IMR-90 (cell line): Measurements from ENCODE around the gene ZNF662. TPM values are rescaled to one million over a fixed set of nuclear protein-coding genes. Genes with fewer than 3 reads are reported as not detected.
A peak's percentile ranks its signal among the peaks of the same experiment; 100 is the strongest.

Source experiments
- ATAC-seq: fragments of 200-7000 bp; cut with Tn5 transposase; 2 replicates; pipeline ENCODE4 v1.9.1; 2020; ENCODE audit warnings: low read depth, mild to moderate bottlenecking, moderate library complexity
- BruUV-seq: library from RNA; stranded (reverse); fragments of 400-500 nt; replicated peaks from 2 replicates; lab custom pipeline; 2021; lab: Mats Ljungman, UMichigan
- CTCF ChIA-PET: fragments of 300-600 bp; formaldehyde crosslinking; extraction: SDS; loops from one replicate; lab custom pipeline; 2021; ENCODE audit warnings: antibody characterized with exemption; lab: Yijun Ruan, JAX
- POLR2A ChIA-PET: fragments of 300-600 bp; sonication (Branson Sonifier 250); formaldehyde crosslinking; loops from one replicate; lab custom pipeline; 2022; ENCODE audit warnings: antibody characterized with exemption; ENCODE audit not compliant: unreplicated experiment; lab: Charles Lee
- DNase-seq: peaks from one replicate; pipeline ENCODE4 v3.0.0; 2013
- H2AFZ ChIP-seq: replicated peaks from 2 replicates; pipeline ENCODE3; 2013; ENCODE audit warnings: low read length, mild to moderate bottlenecking; ENCODE audit not compliant: poor library complexity
- H2AK5ac ChIP-seq: 2 replicates; pipeline ENCODE4 v1.6.1; 2013; ENCODE audit warnings: low read depth, low read length, inconsistent platforms
- H2AK9ac ChIP-seq: replicated peaks from 2 replicates; pipeline ENCODE3; 2013; ENCODE audit warnings: mild to moderate bottlenecking, low read depth, low read length, moderate library complexity; ENCODE audit not compliant: poor library complexity
- H2BK120ac ChIP-seq: 2 replicates; pipeline ENCODE4 v1.6.1; 2013; ENCODE audit warnings: low read depth, low read length, inconsistent platforms
- H2BK15ac ChIP-seq: 3 replicates; pipeline ENCODE4 v1.6.1; 2013; ENCODE audit warnings: low read depth, low read length, inconsistent platforms
- H2BK20ac ChIP-seq: 2 replicates; pipeline ENCODE4 v1.6.1; 2013; ENCODE audit warnings: low read depth, mild to moderate bottlenecking, inconsistent platforms, low read length, moderate library complexity
- H2BK5ac ChIP-seq: 2 replicates; pipeline ENCODE4 v1.6.1; 2013; ENCODE audit warnings: mild to moderate bottlenecking, low read depth, low read length, inconsistent platforms; ENCODE audit not compliant: poor library complexity, severe bottlenecking
- H3K14ac ChIP-seq: replicated peaks from 2 replicates; pipeline ENCODE4 v1.6.1; 2013; ENCODE audit warnings: low read depth, low read length, inconsistent platforms
- H3K18ac ChIP-seq: 2 replicates; pipeline ENCODE4 v1.6.1; 2013; ENCODE audit warnings: low read depth, low read length, control low read depth
- H3K23ac ChIP-seq: 2 replicates; pipeline ENCODE4 v1.6.1; 2013; ENCODE audit warnings: low read depth, low read length, inconsistent platforms
- H3K27ac ChIP-seq: 2 replicates; pipeline ENCODE4 v1.5.1; 2013; ENCODE audit warnings: mild to moderate bottlenecking, control low read depth, low read length; ENCODE audit not compliant: insufficient read depth
- H3K27me3 ChIP-seq: 2 replicates; pipeline ENCODE4 v1.6.1; 2013; ENCODE audit warnings: low read length; ENCODE audit not compliant: control insufficient read depth, insufficient read depth
- H3K36me3 ChIP-seq: 2 replicates; pipeline ENCODE4 v1.6.1; 2013; ENCODE audit warnings: low read length, mixed read lengths; ENCODE audit not compliant: control insufficient read depth, insufficient read depth
- H3K4ac ChIP-seq: 2 replicates; pipeline ENCODE4 v1.6.1; 2013; ENCODE audit warnings: low read depth, low read length, inconsistent platforms
- H3K4me1 ChIP-seq: 2 replicates; pipeline ENCODE4 v1.6.1; 2013; ENCODE audit warnings: low read length, mixed read lengths; ENCODE audit not compliant: control insufficient read depth, insufficient read depth
- H3K4me2 ChIP-seq: 2 replicates; pipeline ENCODE4 v1.6.1; 2013; ENCODE audit warnings: low read depth, mild to moderate bottlenecking, control low read depth, low read length, moderate library complexity
- H3K4me3 ChIP-seq: 2 replicates; pipeline ENCODE4 v1.5.1; 2013; ENCODE audit warnings: low read depth, mild to moderate bottlenecking, control low read depth, low read length, moderate library complexity; ENCODE audit not compliant: insufficient read depth
- H3K56ac ChIP-seq: 2 replicates; pipeline ENCODE4 v1.6.1; 2013; ENCODE audit warnings: low read length, inconsistent platforms; ENCODE audit not compliant: insufficient read depth; ENCODE audit errors: extremely low read depth
- H3K79me1 ChIP-seq, 2 experiments: 2 replicates each; pipeline ENCODE4 v1.6.1; 2013; ENCODE audit warnings: low read length in 2 of 2, inconsistent platforms in 1 of 2, low read depth in 1 of 2
- H3K9ac ChIP-seq: 2 replicates; pipeline ENCODE4 v1.6.1; 2013; ENCODE audit warnings: low read depth, low read length, control low read depth
- H3K9me1 ChIP-seq: 2 replicates; pipeline ENCODE4 v1.6.1; 2013; ENCODE audit warnings: low read length, inconsistent platforms; ENCODE audit not compliant: insufficient read depth
- H3K9me3 ChIP-seq: 2 replicates; pipeline ENCODE4 v1.6.1; 2013; ENCODE audit warnings: low read length; ENCODE audit not compliant: control insufficient read depth, insufficient read depth
- H4K20me1 ChIP-seq: 2 replicates; pipeline ENCODE4 v1.6.1; 2013; ENCODE audit warnings: low read length, inconsistent platforms; ENCODE audit not compliant: insufficient read depth
- H4K5ac ChIP-seq: 2 replicates; pipeline ENCODE4 v1.6.1; 2013; ENCODE audit warnings: mild to moderate bottlenecking, low read depth, low read length, control low read depth
- H4K8ac ChIP-seq, 2 experiments: 2 replicates each; pipeline ENCODE4 v1.6.1; 2013; ENCODE audit warnings: low read depth in 2 of 2, low read length in 2 of 2, control low read depth in 1 of 2, inconsistent platforms in 1 of 2
- H4K91ac ChIP-seq: 2 replicates; pipeline ENCODE4 v1.6.1; 2013; ENCODE audit warnings: low read depth, low read length, inconsistent platforms; ENCODE audit not compliant: insufficient read depth
- CEBPB ChIP-seq: IDR thresholded peaks from 2 replicates; pipeline ENCODE4 v1.6.1; 2012; ENCODE audit warnings: low read depth, low read length, improper control_type of control experiment
- FOS ChIP-seq: fragments of 150-350 bp; IDR thresholded peaks from 2 replicates; pipeline ENCODE4 v1.6.1; 2016; ENCODE audit warnings: low read depth, low read length
- POLR2A ChIP-seq: IDR thresholded peaks from 2 replicates; pipeline ENCODE4 v1.6.1; 2012; ENCODE audit warnings: mild to moderate bottlenecking, low read depth, low read length
- RAD21 ChIP-seq: IDR thresholded peaks from 2 replicates; pipeline ENCODE4 v1.6.1; 2012; ENCODE audit warnings: low read length, improper control_type of control experiment
- RCOR1 ChIP-seq: IDR thresholded peaks from 2 replicates; pipeline ENCODE4 v1.6.1; 2012; ENCODE audit warnings: mild to moderate bottlenecking, low read length, improper control_type of control experiment; ENCODE audit not compliant: insufficient replicate concordance
- WGBS, 2 experiments: methylation state at CpG; one replicate each; pipeline versions ENCODE4 v1.1.5 to v1.1.7; 2013; ENCODE audit warnings: missing lambda C conversion rate in 2 of 2; ENCODE audit not compliant: insufficient read length in 1 of 2; ENCODE audit errors: extremely low coverage in 2 of 2; 5-methylcytosine and 5-hydroxymethylcytosine counted together
- dilution Hi-C: fragments of 300-500 bp; cut with HindIII; formaldehyde crosslinking; loops from one replicate; pipeline ENCODE4 v1.14.3; 2018; ENCODE audit warnings: low sequenced_read_pairs; ENCODE audit not compliant: unreplicated experiment
- in situ Hi-C: fragments of 300-500 bp; cut with MboI; formaldehyde crosslinking; loops from 3 replicates; pipeline ENCODE4 v1.14.3; 2019; ENCODE audit warnings: low sequenced_read_pairs, inconsistent platforms, mixed read lengths
- intact Hi-C: fragments of 100-400 bp; cut with micrococcal nuclease; formaldehyde crosslinking; loops from 2 replicates; pipeline ENCODE4 v1.10.0; 2022
- polyA plus RNA-seq, 3 experiments: library from polyadenylated mRNA; depleted of rRNA; stranded (reverse); fragments of >200 nt; gene quantifications; 2 replicates each; pipeline ENCODE4 v1.2.3, GENCODE V29; 2012; ENCODE audit warnings: low replicate concordance in 1 of 3
- total RNA-seq: library from RNA; depleted of rRNA; stranded (reverse); fragments of >200 nt; gene quantifications from 2 replicates; pipeline ENCODE4 v1.2.3, GENCODE V29; 2012

ZNF662 gene
- total and polyA plus RNA-seq, 2 of the 4 experiments (the other 2 are of a cell fraction), result 0.29 to 0.54 TPM

DNA sequence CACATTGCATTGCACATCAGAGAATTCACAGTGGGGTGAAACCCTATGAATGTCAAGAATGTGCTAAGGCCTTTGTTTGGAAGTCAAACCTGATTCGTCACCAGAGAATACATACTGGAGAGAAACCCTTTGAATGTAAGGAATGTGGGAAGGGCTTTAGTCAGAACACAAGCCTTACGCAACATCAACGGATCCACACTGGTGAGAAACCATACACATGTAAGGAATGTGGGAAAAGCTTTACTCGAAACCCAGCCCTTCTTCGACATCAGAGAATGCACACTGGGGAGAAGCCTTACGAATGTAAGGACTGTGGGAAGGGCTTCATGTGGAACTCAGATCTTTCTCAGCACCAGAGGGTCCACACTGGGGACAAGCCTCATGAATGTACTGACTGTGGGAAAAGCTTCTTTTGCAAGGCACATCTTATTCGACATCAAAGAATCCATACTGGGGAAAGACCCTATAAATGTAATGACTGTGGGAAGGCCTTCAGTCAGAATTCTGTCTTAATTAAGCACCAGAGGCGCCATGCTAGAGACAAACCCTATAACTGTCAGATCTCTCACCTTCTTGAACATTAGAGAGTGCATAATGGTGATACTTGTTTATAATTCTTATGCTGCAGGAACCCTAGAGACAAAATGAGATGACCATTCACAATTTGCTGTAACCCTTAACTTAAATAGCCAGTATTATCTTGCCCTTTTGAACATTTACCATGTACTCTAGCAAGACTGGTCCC lies 9.0 kb downstream of the ZNF662 start:
- dilution Hi-C loops, result no loop called here
- no TSS peak for BruUV-seq

More for the DNA sequence above, 9.0 kb downstream of the ZNF662 start:
- ATAC-seq, result no peak
- Histone ChIP-seq H2AK5ac (no peak overlapping the region), H4K5ac (no peak overlapping the region), H3K4me3 (no peak overlapping the region), H4K8ac (no peak overlapping the region), H2BK15ac (no peak overlapping the region), H3K36me3 (no peaks in the 10 kb centered on the region), H2BK5ac (no peak overlapping the region), H3K4me1 (no peaks in the 10 kb centered on the region), H3K56ac (no peak overlapping the region), H2BK120ac (no peak overlapping the region), H4K91ac (no peak overlapping the region), H3K9ac (no peak overlapping the region), H3K4ac (no peak overlapping the region), H3K9me3 (peaks cover 13% of the 10 kb centered on the region), H2BK20ac (no peak overlapping the region), H3K4me2 (no peak overlapping the region), H3K18ac (no peak overlapping the region), H3K27me3 (no peaks in the 10 kb centered on the region), H2AK9ac (no peak overlapping the region), H2AFZ (no peak overlapping the region), H3K9me1 (no peaks in the 10 kb centered on the region), H3K79me1 (no peaks in the 10 kb centered on the region), H4K20me1 (no peaks in the 10 kb centered on the region), H3K14ac (no peak overlapping the region), H3K27ac (no peak overlapping the region), H3K23ac (no peak overlapping the region)
- TF ChIP-seq POLR2A, result no peak
- TF ChIP-seq CEBPB, result peak; percentile 46
- no peak for TF ChIP-seq RAD21
- no peak for TF ChIP-seq RCOR1
- TF ChIP-seq FOS, result no peak
- POLR2A ChIA-PET, result no interaction called here
- intact Hi-C loops (no loop called here), in situ Hi-C loops (no loop called here)
- CTCF ChIA-PET, result no interaction called here
- WGBS, 2 experiments, result no CpG with 5 or more reads among the region's 8 CpGs
- DNase-seq, result no peak
